SK-N-SH (cell line): Measurements from ENCODE around the gene PTER. TPM values are rescaled to one million over a fixed set of nuclear protein-coding genes. Genes with fewer than 3 reads are reported as not detected.
A peak's percentile ranks its signal among the peaks of the same experiment; 100 is the strongest.

Experiments
- CTCF ChIA-PET: fragments of 300-600, 350-600 bp; formaldehyde crosslinking; extraction: SDS; loops from one replicate; lab custom pipeline; 2021; lab: Yijun Ruan, JAX
- POLR2A ChIA-PET: fragments of 350-600 bp; sonication (Branson Sonifier 250); formaldehyde crosslinking; extraction: SDS; loops from one replicate; lab custom pipeline; 2020; ENCODE audit warnings: antibody characterized with exemption, inconsistent platforms; lab: Yijun Ruan, JAX
- DNase-seq: peaks from one replicate; pipeline ENCODE4 v3.0.0; 2012
- H2AFZ ChIP-seq: fragments of 200-600 bp; sonication (generic); 2 replicates; pipeline ENCODE4 v1.8.1; 2016; ENCODE audit warnings: antibody characterized with exemption, mild to moderate bottlenecking, low read depth
- H3F3A ChIP-seq: fragments of 200-600 bp; sonication (generic); replicated peaks from 2 replicates; pipeline ENCODE3; 2016; ENCODE audit warnings: antibody characterized with exemption, mild to moderate bottlenecking; ENCODE audit not compliant: insufficient read depth
- H3K27ac ChIP-seq, 2 experiments: fragments of 200-500 bp in 1 of 2; fragments of 200-600 bp in 1 of 2; sonication (Bioruptor generic) in 1 of 2; sonication (generic), shearing (Covaris generic) in 1 of 2; 2 replicates each; pipeline versions ENCODE4 v1.5.1 to v1.6.1; 2014 to 2016; ENCODE audit warnings: low read depth in 2 of 2, inconsistent platforms in 1 of 2, low read length in 1 of 2, mild to moderate bottlenecking in 1 of 2, mixed read lengths in 1 of 2
- H3K27me3 ChIP-seq: fragments of 200-600 bp; sonication (generic), shearing (Covaris generic); 2 replicates; pipeline ENCODE4 v1.6.1; 2016; ENCODE audit warnings: mixed run types; ENCODE audit not compliant: insufficient read depth
- H3K36me3 ChIP-seq, 2 experiments: fragments of 200-500 bp in 1 of 2; fragments of 200-600 bp in 1 of 2; sonication (Bioruptor generic) in 1 of 2; sonication (generic) in 1 of 2; replicated peaks in 1 of 2; 2 replicates each; pipeline versions ENCODE3 to v1.5.1; 2014 to 2016; ENCODE audit warnings: low read length in 1 of 2, mild to moderate bottlenecking in 1 of 2; ENCODE audit not compliant: insufficient read depth in 2 of 2, control insufficient read depth in 1 of 2
- H3K4me1 ChIP-seq, 2 experiments: fragments of 200-500 bp in 1 of 2; fragments of 200-600 bp in 1 of 2; sonication (Bioruptor generic) in 1 of 2; sonication (generic), shearing (Covaris generic) in 1 of 2; 2 replicates each; pipeline versions ENCODE4 v1.5.1 to v1.6.1; 2014 to 2016; ENCODE audit warnings: low read depth in 1 of 2, low read length in 1 of 2, mixed run types in 1 of 2; ENCODE audit not compliant: insufficient read depth in 2 of 2, control insufficient read depth in 1 of 2
- H3K4me2 ChIP-seq: fragments of 200-600 bp; sonication (generic), shearing (Covaris generic); 2 replicates; pipeline ENCODE4 v1.6.1; 2017; ENCODE audit warnings: mixed run types
- H3K4me3 ChIP-seq, 2 experiments: fragments of 200-500 bp in 1 of 2; fragments of 200-600 bp in 1 of 2; sonication (Bioruptor generic) in 1 of 2; sonication (generic), shearing (Covaris generic) in 1 of 2; 2 replicates each; pipeline versions ENCODE4 v1.5.1 to v1.8.1; 2014 to 2016; ENCODE audit warnings: low read depth in 2 of 2, inconsistent platforms in 1 of 2, low read length in 1 of 2, mild to moderate bottlenecking in 1 of 2, mixed read lengths in 1 of 2, moderate library complexity in 1 of 2
- H3K79me2 ChIP-seq: fragments of 200-600 bp; sonication (generic); 2 replicates; pipeline ENCODE4 v1.8.1; 2017; ENCODE audit warnings: mild to moderate bottlenecking; ENCODE audit not compliant: insufficient read depth
- H3K9ac ChIP-seq: fragments of 200-600 bp; sonication (generic); 2 replicates; pipeline ENCODE4 v1.6.1; 2017; ENCODE audit warnings: mixed run types
- H3K9me2 ChIP-seq: fragments of 200-600 bp; sonication (generic); 2 replicates; pipeline ENCODE4 v1.6.1; 2017; ENCODE audit warnings: mixed run types
- H3K9me3 ChIP-seq: fragments of 200-600 bp; sonication (generic); 2 replicates; pipeline ENCODE4 v1.6.1; 2017; ENCODE audit warnings: mixed run types, mild to moderate bottlenecking, moderate library complexity
- H4K20me1 ChIP-seq: fragments of 200-600 bp; sonication (generic); 2 replicates; pipeline ENCODE4 v1.6.1; 2017; ENCODE audit warnings: mild to moderate bottlenecking, mixed run types; ENCODE audit not compliant: insufficient read depth
- ELF1 ChIP-seq: IDR thresholded peaks from 2 replicates; pipeline ENCODE4 v1.4.0; 2012
- FOXJ3 ChIP-seq: sonication (generic); formaldehyde crosslinking; IDR thresholded peaks from 2 replicates; pipeline ENCODE4 v1.5.1; 2020; ENCODE audit warnings: mild to moderate bottlenecking, missing genetic modification reagents
- FOXM1 ChIP-seq: IDR thresholded peaks from 2 replicates; pipeline ENCODE4 v1.4.0; 2012; ENCODE audit warnings: low read depth, mild to moderate bottlenecking
- GABPA ChIP-seq: IDR thresholded peaks from 2 replicates; pipeline ENCODE4 v1.4.0; 2012; ENCODE audit warnings: low read depth, mild to moderate bottlenecking
- MEF2A ChIP-seq: IDR thresholded peaks from 2 replicates; pipeline ENCODE4 v1.4.0; 2012; ENCODE audit warnings: low read depth, borderline replicate concordance
- RAD21 ChIP-seq: IDR thresholded peaks from 2 replicates; pipeline ENCODE4 v1.6.1; 2012; ENCODE audit warnings: mild to moderate bottlenecking, low read length
- RFX5 ChIP-seq: IDR thresholded peaks from 2 replicates; pipeline ENCODE4 v1.6.1; 2012; ENCODE audit warnings: mild to moderate bottlenecking, improper control_type of control experiment, low read length
- SMC3 ChIP-seq: IDR thresholded peaks from 2 replicates; pipeline ENCODE4 v1.6.1; 2012; ENCODE audit warnings: low read depth, low read length, improper control_type of control experiment
- TEAD4 ChIP-seq: IDR thresholded peaks from 2 replicates; pipeline ENCODE4 v1.4.0; 2012; ENCODE audit warnings: mild to moderate bottlenecking, borderline replicate concordance; ENCODE audit not compliant: insufficient read depth
- YY1 ChIP-seq: IDR thresholded peaks from 2 replicates; pipeline ENCODE4 v1.4.0; 2012; ENCODE audit warnings: low read depth, mild to moderate bottlenecking
- whole genome bisulfite sequencing: methylation state at CpG from one replicate; pipeline ENCODE4 v1.1.6; 2017; ENCODE audit warnings: low lambda C conversion rate; 5-methylcytosine and 5-hydroxymethylcytosine counted together
- polyA plus RNA-seq, 3 experiments: library from polyadenylated mRNA; depleted of rRNA; stranded (reverse); fragments of >200 nt; gene quantifications; 2 replicates each; pipeline ENCODE4 v1.2.3, GENCODE V29; 2012
- TF ChIP-seq, protein P1 (sequence below): fragments of 150-350 bp; IDR thresholded peaks from 2 replicates; pipeline ENCODE4 v1.6.1; 2017; ENCODE audit warnings: antibody characterized with exemption, low read length, low read depth, borderline replicate concordance
- TF ChIP-seq, protein P2 (sequence below): IDR thresholded peaks from 2 replicates; pipeline ENCODE4 v1.6.1; 2012; ENCODE audit warnings: mild to moderate bottlenecking, low read depth, low read length, moderate library complexity
- TF ChIP-seq, protein P3 (sequence below): fragments of 200-600 bp; sonication (generic); IDR thresholded peaks from 2 replicates; pipeline ENCODE4 v1.6.1; 2017; ENCODE audit warnings: antibody characterized with exemption, mild to moderate bottlenecking, moderate library complexity
- TF ChIP-seq, protein P4 (sequence below): IDR thresholded peaks from 2 replicates; pipeline ENCODE4; 2012

Gene PTER
- polyA plus RNA-seq, 1 of the 3 experiments (the other 2 are of a cell fraction) = not detected

DNA sequence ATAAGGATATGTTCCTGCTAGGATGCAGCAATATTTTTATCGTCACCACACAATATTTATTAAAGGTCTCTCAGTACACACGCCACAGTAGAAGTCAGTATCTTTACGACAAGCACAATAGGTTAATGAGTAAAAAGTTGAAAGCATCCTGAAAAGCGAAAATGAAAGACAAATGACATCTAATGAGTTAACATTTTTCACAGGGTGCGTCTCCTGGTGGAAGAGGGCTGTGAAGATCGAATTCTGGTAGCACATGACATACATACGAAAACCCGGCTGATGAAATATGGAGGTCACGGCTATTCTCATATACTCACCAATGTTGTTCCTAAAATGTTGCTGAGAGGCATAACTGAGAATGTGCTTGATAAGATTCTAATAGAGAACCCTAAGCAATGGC, 74.0 kb downstream of the PTER start (continued):
- TF ChIP-seq, protein P1, sequence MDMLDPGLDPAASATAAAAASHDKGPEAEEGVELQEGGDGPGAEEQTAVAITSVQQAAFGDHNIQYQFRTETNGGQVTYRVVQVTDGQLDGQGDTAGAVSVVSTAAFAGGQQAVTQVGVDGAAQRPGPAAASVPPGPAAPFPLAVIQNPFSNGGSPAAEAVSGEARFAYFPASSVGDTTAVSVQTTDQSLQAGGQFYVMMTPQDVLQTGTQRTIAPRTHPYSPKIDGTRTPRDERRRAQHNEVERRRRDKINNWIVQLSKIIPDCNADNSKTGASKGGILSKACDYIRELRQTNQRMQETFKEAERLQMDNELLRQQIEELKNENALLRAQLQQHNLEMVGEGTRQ = no peak
- TF ChIP-seq GABPA = no peak

DNA sequence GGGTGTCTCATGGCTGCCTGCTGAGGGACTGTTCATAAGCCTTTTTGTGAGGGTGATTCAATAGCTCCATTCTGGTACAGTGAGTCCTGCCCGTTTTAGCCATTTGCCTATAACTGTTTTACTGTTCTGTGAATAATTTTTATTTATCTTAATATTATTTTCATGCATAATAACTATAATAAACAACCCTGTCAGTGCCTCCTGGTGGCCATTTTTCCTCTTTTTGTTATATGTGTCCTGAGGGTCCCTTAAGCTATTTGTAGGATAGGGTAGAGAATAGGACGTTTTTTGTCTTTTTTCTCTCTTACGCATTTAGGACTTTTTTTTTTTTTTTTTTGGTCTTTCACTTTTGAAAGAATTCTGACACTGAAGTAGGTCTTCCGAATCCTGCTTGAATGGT, 82.0 kb downstream of the PTER start:
- 57% methylated on average over 4 of the region's 4 CpGs for WGBS
- no peaks in the 10 kb centered on the region for H3K9me2 ChIP-seq
- H3K4me3 ChIP-seq = no peak overlapping the region
- peaks cover 0 to 3% of the 10 kb centered on the region in 2 experiments; a peak in 1 of 4 replicates for H3K4me1 ChIP-seq
- no peaks in the 10 kb centered on the region for H3F3A ChIP-seq
- ChIA-PET CTCF (interaction anchor here (0.6 to 2.1 kb wide), 8 partner anchors 17 to 640 kb away, joined by 3 to 13 read pairs (median 4); no protein-coding TSS in a partner anchor), POLR2A (interaction anchor here (0.8 kb wide), 1 partner anchor 335 kb away, joined by 5 read pairs; no protein-coding TSS in a partner anchor)
- no peaks in the 10 kb centered on the region for H3K36me3 ChIP-seq
- no peak overlapping the region for H3K27ac ChIP-seq
- no peaks in the 10 kb centered on the region for H4K20me1 ChIP-seq
- DNase-seq = peak; percentile 35
- no peak overlapping the region for H2AFZ ChIP-seq
- no peaks in the 10 kb centered on the region for H3K9me3 ChIP-seq
- H3K79me2 ChIP-seq = no peaks in the 10 kb centered on the region
- no peak overlapping the region for H3K4me2 ChIP-seq
- H3K9ac ChIP-seq = no peak overlapping the region
- peaks cover 19% of the 10 kb centered on the region for H3K27me3 ChIP-seq
- TF ChIP-seq RFX5 (no peak), FOXM1 (no peak), ELF1 (no peak), SMC3 (no peak), YY1 (no peak), TEAD4 (no peak), FOXJ3 (CRISPR knock-in tag) (no peak), RAD21 (peak; percentile 17; the same call in 1 of the 2 replicates), MEF2A (no peak)
- TF ChIP-seq, protein P1 = no peak
- TF ChIP-seq, protein P2, sequence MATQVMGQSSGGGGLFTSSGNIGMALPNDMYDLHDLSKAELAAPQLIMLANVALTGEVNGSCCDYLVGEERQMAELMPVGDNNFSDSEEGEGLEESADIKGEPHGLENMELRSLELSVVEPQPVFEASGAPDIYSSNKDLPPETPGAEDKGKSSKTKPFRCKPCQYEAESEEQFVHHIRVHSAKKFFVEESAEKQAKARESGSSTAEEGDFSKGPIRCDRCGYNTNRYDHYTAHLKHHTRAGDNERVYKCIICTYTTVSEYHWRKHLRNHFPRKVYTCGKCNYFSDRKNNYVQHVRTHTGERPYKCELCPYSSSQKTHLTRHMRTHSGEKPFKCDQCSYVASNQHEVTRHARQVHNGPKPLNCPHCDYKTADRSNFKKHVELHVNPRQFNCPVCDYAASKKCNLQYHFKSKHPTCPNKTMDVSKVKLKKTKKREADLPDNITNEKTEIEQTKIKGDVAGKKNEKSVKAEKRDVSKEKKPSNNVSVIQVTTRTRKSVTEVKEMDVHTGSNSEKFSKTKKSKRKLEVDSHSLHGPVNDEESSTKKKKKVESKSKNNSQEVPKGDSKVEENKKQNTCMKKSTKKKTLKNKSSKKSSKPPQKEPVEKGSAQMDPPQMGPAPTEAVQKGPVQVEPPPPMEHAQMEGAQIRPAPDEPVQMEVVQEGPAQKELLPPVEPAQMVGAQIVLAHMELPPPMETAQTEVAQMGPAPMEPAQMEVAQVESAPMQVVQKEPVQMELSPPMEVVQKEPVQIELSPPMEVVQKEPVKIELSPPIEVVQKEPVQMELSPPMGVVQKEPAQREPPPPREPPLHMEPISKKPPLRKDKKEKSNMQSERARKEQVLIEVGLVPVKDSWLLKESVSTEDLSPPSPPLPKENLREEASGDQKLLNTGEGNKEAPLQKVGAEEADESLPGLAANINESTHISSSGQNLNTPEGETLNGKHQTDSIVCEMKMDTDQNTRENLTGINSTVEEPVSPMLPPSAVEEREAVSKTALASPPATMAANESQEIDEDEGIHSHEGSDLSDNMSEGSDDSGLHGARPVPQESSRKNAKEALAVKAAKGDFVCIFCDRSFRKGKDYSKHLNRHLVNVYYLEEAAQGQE = no peak
- TF ChIP-seq, protein P3, sequence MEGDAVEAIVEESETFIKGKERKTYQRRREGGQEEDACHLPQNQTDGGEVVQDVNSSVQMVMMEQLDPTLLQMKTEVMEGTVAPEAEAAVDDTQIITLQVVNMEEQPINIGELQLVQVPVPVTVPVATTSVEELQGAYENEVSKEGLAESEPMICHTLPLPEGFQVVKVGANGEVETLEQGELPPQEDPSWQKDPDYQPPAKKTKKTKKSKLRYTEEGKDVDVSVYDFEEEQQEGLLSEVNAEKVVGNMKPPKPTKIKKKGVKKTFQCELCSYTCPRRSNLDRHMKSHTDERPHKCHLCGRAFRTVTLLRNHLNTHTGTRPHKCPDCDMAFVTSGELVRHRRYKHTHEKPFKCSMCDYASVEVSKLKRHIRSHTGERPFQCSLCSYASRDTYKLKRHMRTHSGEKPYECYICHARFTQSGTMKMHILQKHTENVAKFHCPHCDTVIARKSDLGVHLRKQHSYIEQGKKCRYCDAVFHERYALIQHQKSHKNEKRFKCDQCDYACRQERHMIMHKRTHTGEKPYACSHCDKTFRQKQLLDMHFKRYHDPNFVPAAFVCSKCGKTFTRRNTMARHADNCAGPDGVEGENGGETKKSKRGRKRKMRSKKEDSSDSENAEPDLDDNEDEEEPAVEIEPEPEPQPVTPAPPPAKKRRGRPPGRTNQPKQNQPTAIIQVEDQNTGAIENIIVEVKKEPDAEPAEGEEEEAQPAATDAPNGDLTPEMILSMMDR = peak; percentile 33; the same call in 1 of the 2 replicates
- TF ChIP-seq, protein P4, sequence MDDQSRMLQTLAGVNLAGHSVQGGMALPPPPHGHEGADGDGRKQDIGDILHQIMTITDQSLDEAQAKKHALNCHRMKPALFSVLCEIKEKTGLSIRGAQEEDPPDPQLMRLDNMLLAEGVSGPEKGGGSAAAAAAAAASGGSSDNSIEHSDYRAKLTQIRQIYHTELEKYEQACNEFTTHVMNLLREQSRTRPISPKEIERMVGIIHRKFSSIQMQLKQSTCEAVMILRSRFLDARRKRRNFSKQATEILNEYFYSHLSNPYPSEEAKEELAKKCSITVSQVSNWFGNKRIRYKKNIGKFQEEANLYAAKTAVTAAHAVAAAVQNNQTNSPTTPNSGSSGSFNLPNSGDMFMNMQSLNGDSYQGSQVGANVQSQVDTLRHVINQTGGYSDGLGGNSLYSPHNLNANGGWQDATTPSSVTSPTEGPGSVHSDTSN = no peak
